ENCODE results near the gene CREB5. TPM values are rescaled to one million over a fixed set of nuclear protein-coding genes. Genes with fewer than 3 reads are reported as not detected.
A peak's percentile ranks its signal among the peaks of the same experiment; 100 is the strongest.

The CREB5 gene
- total and polyA plus RNA-seq, 11 donors: 7.6 to 38.7 (median 15.2) TPM

DNA sequence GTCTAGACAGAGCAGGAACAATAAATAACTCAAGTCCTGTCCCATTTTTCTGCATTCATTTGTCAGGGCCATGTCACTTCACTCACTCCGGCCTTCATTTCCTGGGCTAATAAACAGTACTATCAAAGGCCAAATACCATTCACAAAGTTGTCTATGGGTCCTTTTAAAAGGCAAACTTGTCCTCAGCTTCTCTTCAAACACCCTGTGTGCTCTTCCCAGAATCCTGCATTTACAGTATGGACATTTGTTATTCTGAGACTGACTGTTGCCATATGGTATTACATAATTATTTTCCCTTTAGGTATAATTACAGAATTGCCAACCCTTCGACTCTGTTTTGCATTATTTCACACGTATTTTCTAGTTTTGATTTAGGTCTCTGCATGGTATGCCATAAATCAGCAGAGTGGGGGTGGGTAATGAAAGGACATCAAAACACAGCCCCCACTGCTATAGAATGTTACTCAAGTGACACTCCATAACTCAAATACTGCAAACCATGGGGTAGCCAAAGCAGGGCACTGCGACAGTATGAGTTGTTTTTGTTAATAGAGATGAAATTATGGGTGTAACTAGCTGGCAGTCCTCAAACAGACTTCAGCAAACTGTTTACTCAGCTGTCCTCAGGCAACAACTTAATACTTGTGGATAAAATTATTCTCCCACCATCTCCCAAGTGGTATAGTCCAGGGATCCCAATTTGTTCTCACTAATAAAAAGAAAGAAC lies 362.1 kb downstream of the CREB5 start:
- H3K27ac ChIP-seq: peak overlapping the region in 2 of 12 donors; percentile 1 to 17
- no peaks in the 10 kb centered on the region for H3K27me3 ChIP-seq
- H3K36me3 ChIP-seq: no peaks in the 10 kb centered on the region
- H3K4me3 ChIP-seq: no peak overlapping the region
- H3K9me3 ChIP-seq: no peaks in the 10 kb centered on the region
- TF ChIP-seq, protein P1, sequence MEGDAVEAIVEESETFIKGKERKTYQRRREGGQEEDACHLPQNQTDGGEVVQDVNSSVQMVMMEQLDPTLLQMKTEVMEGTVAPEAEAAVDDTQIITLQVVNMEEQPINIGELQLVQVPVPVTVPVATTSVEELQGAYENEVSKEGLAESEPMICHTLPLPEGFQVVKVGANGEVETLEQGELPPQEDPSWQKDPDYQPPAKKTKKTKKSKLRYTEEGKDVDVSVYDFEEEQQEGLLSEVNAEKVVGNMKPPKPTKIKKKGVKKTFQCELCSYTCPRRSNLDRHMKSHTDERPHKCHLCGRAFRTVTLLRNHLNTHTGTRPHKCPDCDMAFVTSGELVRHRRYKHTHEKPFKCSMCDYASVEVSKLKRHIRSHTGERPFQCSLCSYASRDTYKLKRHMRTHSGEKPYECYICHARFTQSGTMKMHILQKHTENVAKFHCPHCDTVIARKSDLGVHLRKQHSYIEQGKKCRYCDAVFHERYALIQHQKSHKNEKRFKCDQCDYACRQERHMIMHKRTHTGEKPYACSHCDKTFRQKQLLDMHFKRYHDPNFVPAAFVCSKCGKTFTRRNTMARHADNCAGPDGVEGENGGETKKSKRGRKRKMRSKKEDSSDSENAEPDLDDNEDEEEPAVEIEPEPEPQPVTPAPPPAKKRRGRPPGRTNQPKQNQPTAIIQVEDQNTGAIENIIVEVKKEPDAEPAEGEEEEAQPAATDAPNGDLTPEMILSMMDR (IDR thresholded peaks at IDR 0.05): no peak
- no peak for TF ChIP-seq POLR2A (IDR thresholded peaks at IDR 0.05)
- ATAC-seq (peak in 3 of 4 donors; percentile 16 to 55 (median 42)), DNase-seq (no peak)
- peaks cover 0 to 13% (median 0%) of the 10 kb centered on the region in 12 donors for H3K4me1 ChIP-seq
- intact Hi-C loops (cut with DNase I): no loop called here
- WGBS, 4 donors: 73 to 84% (median 75%) methylated on average over 4 of the region's 4 CpGs

GRCh38 chr7:28776463-28777157 lies 364.3 kb downstream of the CREB5 start:
- ATAC-seq (no peak), DNase-seq (no peak)
- TF ChIP-seq POLR2A (IDR thresholded peaks at IDR 0.05): no peak
- TF ChIP-seq, protein P1 (IDR thresholded peaks at IDR 0.05): no peak
- no peak overlapping the region for H3K27ac ChIP-seq
- peaks cover 0 to 22% (median 0%) of the 10 kb centered on the region in 12 donors for H3K4me1 ChIP-seq
- H3K4me3 ChIP-seq: no peak overlapping the region
- intact Hi-C loops (cut with DNase I): no loop called here
- H3K9me3 ChIP-seq: no peaks in the 10 kb centered on the region
- 94 to 98% (median 97%) methylated on average over 4 of the region's 4 CpGs for WGBS, 4 donors
- H3K36me3 ChIP-seq: no peaks in the 10 kb centered on the region
- no peaks in the 10 kb centered on the region for H3K27me3 ChIP-seq

DNA sequence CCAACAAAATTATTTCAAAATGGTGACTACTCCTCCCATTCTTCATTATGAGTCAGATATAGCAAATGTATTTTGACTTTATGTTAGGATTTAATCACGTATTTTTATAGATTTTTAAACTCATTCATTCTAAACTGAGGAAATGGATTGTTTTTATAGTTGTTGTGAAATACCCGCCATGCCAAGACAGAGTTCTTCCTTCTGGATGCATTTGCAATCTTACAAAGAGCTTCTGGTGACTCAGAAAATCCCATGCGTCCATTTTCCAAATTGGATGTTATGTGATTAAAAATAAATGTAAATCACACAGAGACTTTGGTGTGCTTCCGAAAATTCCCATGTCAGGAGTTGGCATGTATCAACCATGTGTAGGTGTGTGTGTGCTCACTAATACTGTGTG lies 366.5 kb downstream of the CREB5 start:
- peaks cover 0 to 33% (median under 1%) of the 10 kb centered on the region in 12 donors for H3K4me1 ChIP-seq
- H3K27ac ChIP-seq: peak overlapping the region in 1 of 12 donors; percentile 27
- H3K9me3 ChIP-seq: no peaks in the 10 kb centered on the region
- no peak for DNase-seq
- intact Hi-C loops (cut with DNase I): no loop called here
- ATAC-seq: no peak
- H3K36me3 ChIP-seq: no peaks in the 10 kb centered on the region
- 62 to 76% (median 73%) methylated on average over 4 of the region's 4 CpGs for WGBS, 4 donors
- H3K27me3 ChIP-seq: no peaks in the 10 kb centered on the region
- no peak overlapping the region for H3K4me3 ChIP-seq
- TF ChIP-seq, protein P1 (IDR thresholded peaks at IDR 0.05): no peak
- no peak for TF ChIP-seq POLR2A (IDR thresholded peaks at IDR 0.05)

GRCh38 chr7:28779954-28780353 lies 367.6 kb downstream of the CREB5 start:
- peaks cover 0 to 44% (median 5%) of the 10 kb centered on the region in 12 donors for H3K4me1 ChIP-seq
- ATAC-seq (no peak), DNase-seq (no peak)
- no peak for TF ChIP-seq POLR2A (IDR thresholded peaks at IDR 0.05)
- TF ChIP-seq, protein P1 (IDR thresholded peaks at IDR 0.05): no peak
- no peaks in the 10 kb centered on the region for H3K27me3 ChIP-seq
- H3K27ac ChIP-seq: no peak overlapping the region
- H3K9me3 ChIP-seq: no peaks in the 10 kb centered on the region
- WGBS, 4 donors: 82 to 93% (median 92%) methylated on average over 6 of the region's 6 CpGs
- no peaks in the 10 kb centered on the region for H3K36me3 ChIP-seq
- intact Hi-C loops (cut with DNase I): no loop called here
- H3K4me3 ChIP-seq: no peak overlapping the region
